Activated CD4-positive, alpha-beta memory T cell treated with anti-CD3 and anti-CD28 coated beads for 36 hours (primary cell): Measurements from ENCODE around the gene CBFA2T2. TPM values are rescaled to one million over a fixed set of nuclear protein-coding genes. Genes with fewer than 3 reads are reported as not detected.
A peak's percentile ranks its signal among the peaks of the same experiment; 100 is the strongest.
"Not testable (repeated sequence)": the region's sequence is repeated elsewhere in the genome, so short reads cannot be mapped to it uniquely, and the experiment has no call there.

Experiments
- CTCF ChIA-PET: fragments of 350-600 bp; sonication (Branson Sonifier 250); formaldehyde crosslinking; loops from one replicate; lab custom pipeline; 2021; ENCODE audit warnings: antibody characterized with exemption, inconsistent platforms; lab: Charles Lee
- POLR2A ChIA-PET: fragments of 350-600 bp; sonication (Branson Sonifier 250); formaldehyde crosslinking; loops from one replicate; lab custom pipeline; 2021; ENCODE audit warnings: antibody characterized with exemption; lab: Charles Lee
- DNase-seq: peaks from one replicate; pipeline ENCODE4 v3.0.0-alpha.2; 2020
- H3K27ac Mint-ChIP-seq: one replicate; pipeline ENCODE4 v1.8.0; 2021; ENCODE audit warnings: mixed read lengths
- H3K27me3 Mint-ChIP-seq: one replicate; pipeline ENCODE4 v1.8.0; 2021; ENCODE audit warnings: mixed read lengths
- H3K36me3 Mint-ChIP-seq: one replicate; pipeline ENCODE4 v1.8.0; 2021; ENCODE audit warnings: mixed read lengths
- H3K4me1 Mint-ChIP-seq: one replicate; pipeline ENCODE4 v1.8.0; 2021; ENCODE audit warnings: low read depth, mixed read lengths
- H3K4me3 Mint-ChIP-seq: one replicate; pipeline ENCODE4 v1.8.0; 2021; ENCODE audit warnings: mild to moderate bottlenecking, mixed read lengths
- H3K9me3 Mint-ChIP-seq: one replicate; pipeline ENCODE4 v1.8.0; 2021; ENCODE audit warnings: mixed read lengths
- intact Hi-C: fragments of 100-400 bp; cut with micrococcal nuclease; formaldehyde crosslinking; loops from one replicate; pipeline ENCODE4 v1.15.1; 2023
- total RNA-seq, 2 experiments: library from RNA; stranded (reverse); gene quantifications; one replicate each; pipeline ENCODE4 v1.2.3, GENCODE V29; 2021

CBFA2T2 gene
- total RNA-seq, 2 experiments from 2014 or later = 10.9 to 12.9 TPM

- ChIA-PET CTCF (no interaction called here), POLR2A (no interaction called here)
- no peak overlapping the region for H3K27ac Mint-ChIP-seq
- no peaks in the 10 kb centered on the region for H3K27me3 Mint-ChIP-seq
- H3K36me3 Mint-ChIP-seq = peaks cover 4% of the 10 kb centered on the region
- no peak overlapping the region for H3K4me3 Mint-ChIP-seq
- DNase-seq = no peak
- intact Hi-C loops = no loop called here
- no peaks in the 10 kb centered on the region for H3K9me3 Mint-ChIP-seq
- peaks cover 20% of the 10 kb centered on the region for H3K4me1 Mint-ChIP-seq
These were observed 43.0 kb downstream of the CBFA2T2 start for GRCh38 chr20:33532753-33533459.

- peaks cover 28% of the 10 kb centered on the region for H3K4me1 Mint-ChIP-seq
- H3K36me3 Mint-ChIP-seq, CTCF ChIA-PET, POLR2A ChIA-PET, H3K4me3 Mint-ChIP-seq, DNase-seq, H3K27me3 Mint-ChIP-seq, H3K9me3 Mint-ChIP-seq, H3K27ac Mint-ChIP-seq, intact Hi-C loops: not testable (repeated sequence)
These were observed 45.8 kb downstream of the CBFA2T2 start for GRCh38 chr20:33535717-33536116.

- CTCF ChIA-PET = interaction anchor here (1.4 kb wide), 1 partner anchor 24 kb away, joined by 4 read pairs; no protein-coding TSS in a partner anchor
- Mint-ChIP-seq H3K4me1 (peaks cover 13% of the 10 kb centered on the region), H3K9me3 (no peaks in the 10 kb centered on the region), H3K27me3 (no peaks in the 10 kb centered on the region), H3K4me3 (no peak overlapping the region), H3K27ac (no peak overlapping the region), H3K36me3 (peaks cover 4% of the 10 kb centered on the region)
- POLR2A ChIA-PET = interaction anchor here (0.6 kb wide), 1 partner anchor 91 kb away, joined by 4 read pairs; no protein-coding TSS in a partner anchor
- DNase-seq = no peak
- intact Hi-C loops = no loop called here
These were observed 47.7 kb downstream of the CBFA2T2 start for GRCh38 chr20:33537608-33538007.

GRCh38 chr20:33539129-33539528, 49.2 kb downstream of the CBFA2T2 start:
- H3K9me3 Mint-ChIP-seq = no peaks in the 10 kb centered on the region
- peaks cover 4% of the 10 kb centered on the region for H3K36me3 Mint-ChIP-seq
- H3K4me1 Mint-ChIP-seq = peaks cover 11% of the 10 kb centered on the region
- ChIA-PET CTCF (no interaction called here), POLR2A (interaction anchor here (0.6 kb wide), 1 partner anchor 25 kb away, joined by 5 read pairs; no protein-coding TSS in a partner anchor)
- no peak overlapping the region for H3K27ac Mint-ChIP-seq
- no peak overlapping the region for H3K4me3 Mint-ChIP-seq
- intact Hi-C loops = no loop called here
- no peak for DNase-seq
- no peaks in the 10 kb centered on the region for H3K27me3 Mint-ChIP-seq

- H3K27me3 Mint-ChIP-seq = no peaks in the 10 kb centered on the region
- no peak overlapping the region for H3K27ac Mint-ChIP-seq
- intact Hi-C loops = no loop called here
- H3K36me3 Mint-ChIP-seq = peaks cover 4% of the 10 kb centered on the region
- CTCF ChIA-PET = no interaction called here
- no peak overlapping the region for H3K4me3 Mint-ChIP-seq
- no peaks in the 10 kb centered on the region for H3K9me3 Mint-ChIP-seq
- POLR2A ChIA-PET = no interaction called here
- no peak for DNase-seq
- peaks cover 11% of the 10 kb centered on the region for H3K4me1 Mint-ChIP-seq
These were observed 50.5 kb downstream of the CBFA2T2 start for GRCh38 chr20:33540427-33540826.

GRCh38 chr20:33541074-33541473, 51.2 kb downstream of the CBFA2T2 start:
- no peaks in the 10 kb centered on the region for H3K27me3 Mint-ChIP-seq
- intact Hi-C loops = no loop called here
- ChIA-PET POLR2A (no interaction called here), CTCF (no interaction called here)
- no peak overlapping the region for H3K4me3 Mint-ChIP-seq
- H3K9me3 Mint-ChIP-seq = no peaks in the 10 kb centered on the region
- no peak overlapping the region for H3K27ac Mint-ChIP-seq
- peaks cover 11% of the 10 kb centered on the region for H3K4me1 Mint-ChIP-seq
- DNase-seq = no peak
- H3K36me3 Mint-ChIP-seq = peaks cover 4% of the 10 kb centered on the region

- ChIA-PET CTCF (no interaction called here), POLR2A (no interaction called here)
- no peak for DNase-seq
- H3K4me3 Mint-ChIP-seq = no peak overlapping the region
- H3K27ac Mint-ChIP-seq = no peak overlapping the region
- H3K27me3 Mint-ChIP-seq = no peaks in the 10 kb centered on the region
- no peaks in the 10 kb centered on the region for H3K9me3 Mint-ChIP-seq
- H3K36me3 Mint-ChIP-seq = peaks cover 4% of the 10 kb centered on the region
- intact Hi-C loops = no loop called here
- peaks cover 11% of the 10 kb centered on the region for H3K4me1 Mint-ChIP-seq
These were observed 51.9 kb downstream of the CBFA2T2 start for GRCh38 chr20:33541797-33542196.

GRCh38 chr20:33545763-33546162, 55.9 kb downstream of the CBFA2T2 start:
- no peak overlapping the region for H3K4me3 Mint-ChIP-seq
- ChIA-PET POLR2A (no interaction called here), CTCF (interaction anchor here (2.8 kb wide), 1 partner anchor 122 kb away, joined by 10 read pairs; no protein-coding TSS in a partner anchor)
- DNase-seq = no peak
- H3K27ac Mint-ChIP-seq = no peak overlapping the region
- no peaks in the 10 kb centered on the region for H3K27me3 Mint-ChIP-seq
- H3K36me3 Mint-ChIP-seq = peaks cover under 1% of the 10 kb centered on the region
- intact Hi-C loops = no loop called here
- H3K9me3 Mint-ChIP-seq = no peaks in the 10 kb centered on the region
- H3K4me1 Mint-ChIP-seq = peaks cover 3% of the 10 kb centered on the region

GRCh38 chr20:33549229-33549999, 59.5 kb downstream of the CBFA2T2 start:
- no peak for DNase-seq
- H3K9me3 Mint-ChIP-seq = no peaks in the 10 kb centered on the region
- no peak overlapping the region for H3K4me3 Mint-ChIP-seq
- H3K36me3 Mint-ChIP-seq = peaks cover 5% of the 10 kb centered on the region
- CTCF ChIA-PET = interaction anchor here (0.6 kb wide), 1 partner anchor 16 kb away, joined by 3 read pairs; no protein-coding TSS in a partner anchor
- no peaks in the 10 kb centered on the region for H3K27me3 Mint-ChIP-seq
- H3K27ac Mint-ChIP-seq = no peak overlapping the region
- POLR2A ChIA-PET = no interaction called here
- intact Hi-C loops = no loop called here
- H3K4me1 Mint-ChIP-seq = peaks cover 21% of the 10 kb centered on the region

GRCh38 chr20:33551778-33552177, 61.9 kb downstream of the CBFA2T2 start:
- H3K4me1 Mint-ChIP-seq = peaks cover 31% of the 10 kb centered on the region
- no peaks in the 10 kb centered on the region for H3K9me3 Mint-ChIP-seq
- CTCF ChIA-PET = no interaction called here
- POLR2A ChIA-PET = no interaction called here
- no peak overlapping the region for H3K4me3 Mint-ChIP-seq
- H3K27me3 Mint-ChIP-seq = no peaks in the 10 kb centered on the region
- DNase-seq = no peak
- intact Hi-C loops = no loop called here
- H3K27ac Mint-ChIP-seq = no peak overlapping the region
- H3K36me3 Mint-ChIP-seq = peaks cover 7% of the 10 kb centered on the region

GRCh38 chr20:33552519-33552918, 62.6 kb downstream of the CBFA2T2 start:
- intact Hi-C loops = no loop called here
- ChIA-PET POLR2A (no interaction called here), CTCF (interaction anchor here (1.3 kb wide), 1 partner anchor 115 kb away, joined by 4 read pairs; no protein-coding TSS in a partner anchor)
- Mint-ChIP-seq H3K4me3 (no peak overlapping the region), H3K9me3 (no peaks in the 10 kb centered on the region), H3K4me1 (peaks cover 31% of the 10 kb centered on the region), H3K27me3 (no peaks in the 10 kb centered on the region), H3K27ac (no peak overlapping the region), H3K36me3 (peaks cover 11% of the 10 kb centered on the region)
- no peak for DNase-seq

GRCh38 chr20:33553516-33553915, 63.6 kb downstream of the CBFA2T2 start:
- CTCF ChIA-PET = no interaction called here
- peaks cover 31% of the 10 kb centered on the region for H3K4me1 Mint-ChIP-seq
- no peaks in the 10 kb centered on the region for H3K9me3 Mint-ChIP-seq
- no peaks in the 10 kb centered on the region for H3K27me3 Mint-ChIP-seq
- peak overlapping the region; percentile 89 for H3K27ac Mint-ChIP-seq
- POLR2A ChIA-PET = no interaction called here
- no peak overlapping the region for H3K4me3 Mint-ChIP-seq
- peaks cover 15% of the 10 kb centered on the region for H3K36me3 Mint-ChIP-seq
- intact Hi-C loops = no loop called here
- DNase-seq = no peak
